Liver (tissue), 9 donors: ENCODE measurements around the gene DTNB. TPM values are rescaled to one million over a fixed set of nuclear protein-coding genes. Genes with fewer than 3 reads are reported as not detected.

ENCODE experiments used
- DNase-seq: peaks from one replicate; pipeline ENCODE4 v3.0.0-alpha.2; 2017; ENCODE audit warnings: low spot score
- H3K27ac ChIP-seq, 2 donors: one replicate each; pipeline ENCODE4 v1.7.0; 2013; ENCODE audit warnings: inconsistent platforms in 2 of 2, low read length in 2 of 2, control low read depth in 1 of 2, low read depth in 1 of 2, mild to moderate bottlenecking in 1 of 2
- H3K27me3 ChIP-seq, 4 donors: one replicate each; pipeline versions ENCODE4 v1.6.1 to v1.7.0; 2013; ENCODE audit warnings: low read length in 3 of 4, inconsistent platforms in 1 of 4, mild to moderate bottlenecking in 1 of 4, moderate library complexity in 1 of 4; ENCODE audit not compliant: control insufficient read depth in 4 of 4, insufficient read depth in 4 of 4
- H3K36me3 ChIP-seq, 4 donors: one replicate each; pipeline versions ENCODE4 v1.6.1 to v1.7.0; 2013; ENCODE audit warnings: low read length in 3 of 4, mild to moderate bottlenecking in 3 of 4, low read depth in 1 of 4, moderate library complexity in 1 of 4; ENCODE audit not compliant: control insufficient read depth in 4 of 4, insufficient read depth in 3 of 4
- H3K4me1 ChIP-seq, 4 donors: one replicate each; pipeline versions ENCODE4 v1.6.1 to v1.7.0; 2013; ENCODE audit warnings: low read length in 3 of 4, mild to moderate bottlenecking in 3 of 4, moderate library complexity in 1 of 4; ENCODE audit not compliant: control insufficient read depth in 4 of 4, insufficient read depth in 4 of 4
- H3K4me3 ChIP-seq, 3 donors: one replicate each; pipeline versions ENCODE4 v1.6.1 to v1.7.0; 2013; ENCODE audit warnings: low read length in 3 of 3, control low read depth in 1 of 3, low read depth in 1 of 3, mild to moderate bottlenecking in 1 of 3
- H3K9ac ChIP-seq, 2 donors: one replicate each; pipeline ENCODE4 v1.7.0; 2013; ENCODE audit warnings: low read length in 2 of 2, mild to moderate bottlenecking in 2 of 2, moderate library complexity in 2 of 2, control low read depth in 1 of 2, low read depth in 1 of 2
- H3K9me3 ChIP-seq, 4 donors: one replicate each; pipeline versions ENCODE4 v1.6.1 to v1.7.0; 2013; ENCODE audit warnings: low read length in 3 of 4; ENCODE audit not compliant: control insufficient read depth in 4 of 4
- FOXA1 ChIP-seq: IDR thresholded peaks from 2 replicates; pipeline ENCODE4 v1.6.1; 2016; ENCODE audit warnings: antibody characterized with exemption
- FOXA2 ChIP-seq: IDR thresholded peaks from 2 replicates; pipeline ENCODE4 v1.6.1; 2016; ENCODE audit warnings: antibody characterized with exemption
- GABPA ChIP-seq, 2 donors: IDR thresholded peaks in 1 of 2; conservative IDR thresholded peaks in 1 of 2; 2 replicates each; pipeline ENCODE4 v1.6.1; 2016; ENCODE audit warnings: antibody characterized with exemption in 2 of 2, mild to moderate bottlenecking in 1 of 2, moderate library complexity in 1 of 2
- HNF4A ChIP-seq, 2 donors: conservative IDR thresholded peaks; 2 replicates each; pipeline ENCODE4 v1.6.1; 2016; ENCODE audit warnings: antibody characterized with exemption in 2 of 2, mild to moderate bottlenecking in 2 of 2
- HNF4G ChIP-seq: IDR thresholded peaks from 2 replicates; pipeline ENCODE4 v1.6.1; 2016; ENCODE audit warnings: antibody characterized with exemption
- JUND ChIP-seq, 2 donors: IDR thresholded peaks; 2 replicates each; pipeline ENCODE4 v1.6.1; 2016; ENCODE audit warnings: antibody characterized with exemption in 2 of 2
- NR2F2 ChIP-seq: IDR thresholded peaks from 2 replicates; pipeline ENCODE4 v1.6.1; 2016; ENCODE audit warnings: antibody characterized with exemption
- RAD21 ChIP-seq, 2 donors: IDR thresholded peaks; 2 replicates each; pipeline ENCODE4 v1.6.1; 2016; ENCODE audit warnings: antibody characterized with exemption in 2 of 2, mild to moderate bottlenecking in 2 of 2
- RXRA ChIP-seq, 2 donors: IDR thresholded peaks; 2 replicates each; pipeline ENCODE4 v1.6.1; 2017 to 2018; ENCODE audit warnings: antibody characterized with exemption in 2 of 2, mild to moderate bottlenecking in 1 of 2
- SP1 ChIP-seq: IDR thresholded peaks from 2 replicates; pipeline ENCODE4 v1.6.1; 2018; ENCODE audit warnings: antibody characterized with exemption, mild to moderate bottlenecking
- TAF1 ChIP-seq: conservative IDR thresholded peaks from 2 replicates; pipeline ENCODE4 v1.6.1; 2016; ENCODE audit warnings: antibody characterized with exemption, mild to moderate bottlenecking
- YY1 ChIP-seq: IDR thresholded peaks from 2 replicates; pipeline ENCODE4 v1.6.1; 2016; ENCODE audit warnings: antibody characterized with exemption, mild to moderate bottlenecking
- WGBS: extraction: QIAGEN DNeasy Blood & Tissue Kit; methylation state at CpG from one replicate; pipeline ENCODE4 v1.1.7; 2013; 5-methylcytosine and 5-hydroxymethylcytosine counted together
- polyA plus RNA-seq, 2 donors: library from polyadenylated mRNA; stranded (reverse) in 1 of 2; unstranded in 1 of 2; fragments of 200-250 nt in 1 of 2; fragments of >200 nt in 1 of 2; fragmentation: Nextera tagmentation in 1 of 2; extraction: Ambion mirVana in 1 of 2; gene quantifications; one replicate each; pipeline versions ENCODE4 v1.2.1 to v1.2.3, GENCODE V29; 2013 to 2015
- total RNA-seq, 2 donors: library from RNA; depleted of rRNA; stranded (reverse); fragments of >200 nt; gene quantifications; one replicate each; pipeline ENCODE4 v1.2.3, GENCODE V29; 2014
- TF ChIP-seq, protein P1 (sequence below): fragments of 150-350 bp; IDR thresholded peaks from 2 replicates; pipeline ENCODE4 v1.5.1; 2017; ENCODE audit warnings: improper control_type of control experiment, low read depth, low read length; ENCODE audit not compliant: missing input control
- TF ChIP-seq, protein P2 (sequence below): IDR thresholded peaks from 2 replicates; pipeline ENCODE4 v1.6.1; 2016; ENCODE audit warnings: antibody characterized with exemption, mild to moderate bottlenecking
- TF ChIP-seq, protein P3 (sequence below): IDR thresholded peaks from 2 replicates; pipeline ENCODE4 v1.6.1; 2016; ENCODE audit warnings: antibody characterized with exemption
- TF ChIP-seq, protein P4 (sequence below): IDR thresholded peaks from 2 replicates; pipeline ENCODE4 v1.6.1; 2016; ENCODE audit warnings: antibody characterized with exemption
- TF ChIP-seq, protein P5 (sequence below): IDR thresholded peaks from 2 replicates; pipeline ENCODE4 v1.6.1; 2016; ENCODE audit warnings: antibody characterized with exemption
- donor health status: healthy.
- donor health status: healthy.
- donor health status: healthy.
- donor health status: healthy.
- donor health status: healthy.

Gene DTNB
- total and polyA plus RNA-seq, 4 donors: 3.3 to 10.5 (median 6.4) TPM

DNA sequence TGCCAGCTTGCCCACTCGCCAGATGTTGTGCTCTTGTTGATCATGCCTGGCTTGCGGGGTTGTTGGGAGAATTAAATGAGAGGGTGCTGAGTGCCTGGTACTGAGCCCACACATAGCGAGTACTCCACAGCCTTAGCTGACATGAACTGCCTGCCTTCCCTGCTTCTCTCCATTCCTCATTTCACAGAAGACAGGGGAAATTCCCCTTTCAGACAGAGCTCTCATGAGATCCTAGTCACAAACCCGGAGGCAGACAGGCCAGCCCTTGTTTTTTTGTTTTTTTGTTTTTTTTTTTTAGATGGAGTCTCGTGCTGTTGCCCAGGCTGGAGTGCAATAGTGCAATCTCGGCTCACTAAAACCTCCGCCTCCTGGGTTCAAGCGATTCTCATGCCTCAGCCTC, 314.5 kb downstream of the DTNB start:
- DNase-seq: no peak
- no peaks in the 10 kb centered on the region for H3K9me3 ChIP-seq
- TF ChIP-seq, protein P1, sequence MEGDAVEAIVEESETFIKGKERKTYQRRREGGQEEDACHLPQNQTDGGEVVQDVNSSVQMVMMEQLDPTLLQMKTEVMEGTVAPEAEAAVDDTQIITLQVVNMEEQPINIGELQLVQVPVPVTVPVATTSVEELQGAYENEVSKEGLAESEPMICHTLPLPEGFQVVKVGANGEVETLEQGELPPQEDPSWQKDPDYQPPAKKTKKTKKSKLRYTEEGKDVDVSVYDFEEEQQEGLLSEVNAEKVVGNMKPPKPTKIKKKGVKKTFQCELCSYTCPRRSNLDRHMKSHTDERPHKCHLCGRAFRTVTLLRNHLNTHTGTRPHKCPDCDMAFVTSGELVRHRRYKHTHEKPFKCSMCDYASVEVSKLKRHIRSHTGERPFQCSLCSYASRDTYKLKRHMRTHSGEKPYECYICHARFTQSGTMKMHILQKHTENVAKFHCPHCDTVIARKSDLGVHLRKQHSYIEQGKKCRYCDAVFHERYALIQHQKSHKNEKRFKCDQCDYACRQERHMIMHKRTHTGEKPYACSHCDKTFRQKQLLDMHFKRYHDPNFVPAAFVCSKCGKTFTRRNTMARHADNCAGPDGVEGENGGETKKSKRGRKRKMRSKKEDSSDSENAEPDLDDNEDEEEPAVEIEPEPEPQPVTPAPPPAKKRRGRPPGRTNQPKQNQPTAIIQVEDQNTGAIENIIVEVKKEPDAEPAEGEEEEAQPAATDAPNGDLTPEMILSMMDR: no peak
- TF ChIP-seq FOXA1: no peak
- TF ChIP-seq YY1: no peak
- no peak for TF ChIP-seq RXRA (IDR thresholded peaks at IDR 0.05)
- TF ChIP-seq HNF4G: no peak
- no peak for TF ChIP-seq SP1
- TF ChIP-seq, protein P2, sequence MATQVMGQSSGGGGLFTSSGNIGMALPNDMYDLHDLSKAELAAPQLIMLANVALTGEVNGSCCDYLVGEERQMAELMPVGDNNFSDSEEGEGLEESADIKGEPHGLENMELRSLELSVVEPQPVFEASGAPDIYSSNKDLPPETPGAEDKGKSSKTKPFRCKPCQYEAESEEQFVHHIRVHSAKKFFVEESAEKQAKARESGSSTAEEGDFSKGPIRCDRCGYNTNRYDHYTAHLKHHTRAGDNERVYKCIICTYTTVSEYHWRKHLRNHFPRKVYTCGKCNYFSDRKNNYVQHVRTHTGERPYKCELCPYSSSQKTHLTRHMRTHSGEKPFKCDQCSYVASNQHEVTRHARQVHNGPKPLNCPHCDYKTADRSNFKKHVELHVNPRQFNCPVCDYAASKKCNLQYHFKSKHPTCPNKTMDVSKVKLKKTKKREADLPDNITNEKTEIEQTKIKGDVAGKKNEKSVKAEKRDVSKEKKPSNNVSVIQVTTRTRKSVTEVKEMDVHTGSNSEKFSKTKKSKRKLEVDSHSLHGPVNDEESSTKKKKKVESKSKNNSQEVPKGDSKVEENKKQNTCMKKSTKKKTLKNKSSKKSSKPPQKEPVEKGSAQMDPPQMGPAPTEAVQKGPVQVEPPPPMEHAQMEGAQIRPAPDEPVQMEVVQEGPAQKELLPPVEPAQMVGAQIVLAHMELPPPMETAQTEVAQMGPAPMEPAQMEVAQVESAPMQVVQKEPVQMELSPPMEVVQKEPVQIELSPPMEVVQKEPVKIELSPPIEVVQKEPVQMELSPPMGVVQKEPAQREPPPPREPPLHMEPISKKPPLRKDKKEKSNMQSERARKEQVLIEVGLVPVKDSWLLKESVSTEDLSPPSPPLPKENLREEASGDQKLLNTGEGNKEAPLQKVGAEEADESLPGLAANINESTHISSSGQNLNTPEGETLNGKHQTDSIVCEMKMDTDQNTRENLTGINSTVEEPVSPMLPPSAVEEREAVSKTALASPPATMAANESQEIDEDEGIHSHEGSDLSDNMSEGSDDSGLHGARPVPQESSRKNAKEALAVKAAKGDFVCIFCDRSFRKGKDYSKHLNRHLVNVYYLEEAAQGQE: no peak
- no peak for TF ChIP-seq JUND (IDR thresholded peaks at IDR 0.05)
- TF ChIP-seq, protein P3, sequence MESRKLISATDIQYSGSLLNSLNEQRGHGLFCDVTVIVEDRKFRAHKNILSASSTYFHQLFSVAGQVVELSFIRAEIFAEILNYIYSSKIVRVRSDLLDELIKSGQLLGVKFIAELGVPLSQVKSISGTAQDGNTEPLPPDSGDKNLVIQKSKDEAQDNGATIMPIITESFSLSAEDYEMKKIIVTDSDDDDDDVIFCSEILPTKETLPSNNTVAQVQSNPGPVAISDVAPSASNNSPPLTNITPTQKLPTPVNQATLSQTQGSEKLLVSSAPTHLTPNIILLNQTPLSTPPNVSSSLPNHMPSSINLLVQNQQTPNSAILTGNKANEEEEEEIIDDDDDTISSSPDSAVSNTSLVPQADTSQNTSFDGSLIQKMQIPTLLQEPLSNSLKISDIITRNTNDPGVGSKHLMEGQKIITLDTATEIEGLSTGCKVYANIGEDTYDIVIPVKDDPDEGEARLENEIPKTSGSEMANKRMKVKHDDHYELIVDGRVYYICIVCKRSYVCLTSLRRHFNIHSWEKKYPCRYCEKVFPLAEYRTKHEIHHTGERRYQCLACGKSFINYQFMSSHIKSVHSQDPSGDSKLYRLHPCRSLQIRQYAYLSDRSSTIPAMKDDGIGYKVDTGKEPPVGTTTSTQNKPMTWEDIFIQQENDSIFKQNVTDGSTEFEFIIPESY: no peak
- TF ChIP-seq TAF1: no peak
- no peak for TF ChIP-seq NR2F2
- TF ChIP-seq, protein P4, sequence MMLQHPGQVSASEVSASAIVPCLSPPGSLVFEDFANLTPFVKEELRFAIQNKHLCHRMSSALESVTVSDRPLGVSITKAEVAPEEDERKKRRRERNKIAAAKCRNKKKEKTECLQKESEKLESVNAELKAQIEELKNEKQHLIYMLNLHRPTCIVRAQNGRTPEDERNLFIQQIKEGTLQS: no peak
- TF ChIP-seq FOXA2: no peak
- no peak for TF ChIP-seq RAD21 (IDR thresholded peaks at IDR 0.05)
- TF ChIP-seq HNF4A (conservative IDR thresholded peaks at IDR 0.05): no peak
- TF ChIP-seq GABPA (IDR thresholded peaks at IDR 0.05 in 1 of 2, conservative IDR thresholded peaks at IDR 0.05 in 1 of 2): no peak
- no peak overlapping the region for H3K27ac ChIP-seq
- H3K4me1 ChIP-seq: peaks cover 0 to 3% (median 1%) of the 10 kb centered on the region in 4 donors
- no peak overlapping the region for H3K4me3 ChIP-seq
- H3K9ac ChIP-seq: no peak overlapping the region
- no peaks in the 10 kb centered on the region for H3K36me3 ChIP-seq
- WGBS: 88% methylated on average over 8 of the region's 8 CpGs
- no peaks in the 10 kb centered on the region for H3K27me3 ChIP-seq

DNA sequence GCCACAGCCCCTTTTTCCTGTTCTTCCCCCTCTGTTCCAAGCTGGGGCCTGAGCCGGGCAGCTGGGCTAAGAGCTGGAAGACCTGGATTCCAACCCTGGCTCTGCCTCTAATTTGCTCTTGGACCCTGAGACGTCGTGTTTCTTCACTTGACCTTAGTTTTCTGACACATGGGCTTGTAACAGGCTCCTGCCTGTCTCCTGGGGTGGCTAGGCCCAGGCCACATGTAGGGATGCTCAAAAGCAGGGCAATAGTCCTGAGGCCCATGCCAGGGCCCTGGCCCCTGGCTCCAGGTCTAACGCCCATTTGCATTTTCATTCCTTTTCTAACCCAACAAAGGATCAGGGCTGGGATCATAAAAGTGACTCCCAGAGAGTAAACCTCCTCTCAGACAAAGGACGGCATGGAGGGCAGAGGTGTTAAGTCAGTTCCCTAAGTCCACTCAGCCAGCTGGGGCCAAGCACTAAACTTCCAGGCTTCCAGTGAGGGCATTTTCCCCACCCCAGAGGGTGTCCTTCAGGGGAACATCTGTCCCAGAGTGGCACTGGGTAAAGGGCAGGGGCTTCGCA, 315.0 kb downstream of the DTNB start:
- peaks cover 0 to 3% (median 1%) of the 10 kb centered on the region in 4 donors for H3K4me1 ChIP-seq
- H3K27ac ChIP-seq: no peak overlapping the region
- H3K27me3 ChIP-seq: no peaks in the 10 kb centered on the region
- no peaks in the 10 kb centered on the region for H3K9me3 ChIP-seq
- H3K36me3 ChIP-seq: no peaks in the 10 kb centered on the region
- 94% methylated on average over 6 of the region's 6 CpGs for WGBS
- DNase-seq: no peak
- H3K9ac ChIP-seq: no peak overlapping the region
- no peak overlapping the region for H3K4me3 ChIP-seq
- no peak for TF ChIP-seq HNF4A (conservative IDR thresholded peaks at IDR 0.05)
- TF ChIP-seq, protein P2: no peak
- TF ChIP-seq NR2F2: no peak
- no peak for TF ChIP-seq GABPA (IDR thresholded peaks at IDR 0.05 in 1 of 2, conservative IDR thresholded peaks at IDR 0.05 in 1 of 2)
- TF ChIP-seq, protein P5, sequence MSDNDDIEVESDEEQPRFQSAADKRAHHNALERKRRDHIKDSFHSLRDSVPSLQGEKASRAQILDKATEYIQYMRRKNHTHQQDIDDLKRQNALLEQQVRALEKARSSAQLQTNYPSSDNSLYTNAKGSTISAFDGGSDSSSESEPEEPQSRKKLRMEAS: no peak
- no peak for TF ChIP-seq JUND (IDR thresholded peaks at IDR 0.05)
- TF ChIP-seq, protein P1: no peak
